Activated naive CD8-positive, alpha-beta T cell treated with anti-CD3 and anti-CD28 coated beads for 36 hours (primary cell): ENCODE results near the gene MYL11. TPM values are rescaled to one million over a fixed set of nuclear protein-coding genes. Genes with fewer than 3 reads are reported as not detected.
"Not testable (repeated sequence)": the region's sequence is repeated elsewhere in the genome, so short reads cannot be mapped to it uniquely, and the experiment has no call there.

Experiments
- DNase-seq: peaks from one replicate; pipeline ENCODE4 v3.0.0; 2021
- H3K27ac Mint-ChIP-seq: one replicate; pipeline ENCODE4 v1.8.0; 2022; ENCODE audit warnings: mild to moderate bottlenecking, moderate library complexity, mixed read lengths
- H3K27me3 Mint-ChIP-seq: one replicate; pipeline ENCODE4 v1.8.0; 2022; ENCODE audit warnings: mild to moderate bottlenecking, mixed read lengths
- H3K36me3 Mint-ChIP-seq: one replicate; pipeline ENCODE4 v1.8.0; 2021; ENCODE audit warnings: mild to moderate bottlenecking, mixed read lengths
- H3K4me1 Mint-ChIP-seq: one replicate; pipeline ENCODE4 v1.8.0; 2021; ENCODE audit warnings: mixed read lengths
- H3K4me3 Mint-ChIP-seq: one replicate; pipeline ENCODE4 v1.8.0; 2022; ENCODE audit warnings: mild to moderate bottlenecking, moderate library complexity, mixed read lengths
- H3K9me3 Mint-ChIP-seq: one replicate; pipeline ENCODE4 v1.8.0; 2022; ENCODE audit warnings: mixed read lengths
- total RNA-seq, 2 experiments: library from RNA; stranded (reverse); gene quantifications; one replicate each; pipeline ENCODE4 v1.2.3, GENCODE V29; 2021

MYL11 gene
- total RNA-seq, 2 experiments from 2014 or later, result 1.2 to 1.5 TPM

GRCh38 chr16:30395155-30395991 lies 20.8 kb downstream of the MYL11 start, which contains the start of gene ZNF48:
ZNF48 (plus strand) TSS chr16:30395420; CDS start chr16:30395795, 375 bp downstream.
- H3K4me1 Mint-ChIP-seq, result peaks cover 37% of the 10 kb centered on the region
- H3K27me3 Mint-ChIP-seq, result no peaks in the 10 kb centered on the region
- no peaks in the 10 kb centered on the region for H3K9me3 Mint-ChIP-seq
- DNase-seq, result peak; percentile 70
- H3K4me3 Mint-ChIP-seq, result peak within 1 kb of the TSS; percentile 94
- H3K27ac Mint-ChIP-seq, result peak within 1 kb of the TSS; percentile 88
- H3K36me3 Mint-ChIP-seq, result peaks cover 10% of the 10 kb centered on the region

GRCh38 chr16:30395992-30396585 lies 21.5 kb downstream of the MYL11 start:
- peaks cover 10% of the 10 kb centered on the region for H3K36me3 Mint-ChIP-seq
- peak overlapping the region; percentile 80 for H3K27ac Mint-ChIP-seq
- peaks cover 41% of the 10 kb centered on the region for H3K4me1 Mint-ChIP-seq
- DNase-seq, result no peak
- peak overlapping the region; percentile 90 for H3K4me3 Mint-ChIP-seq
- H3K9me3 Mint-ChIP-seq, result no peaks in the 10 kb centered on the region
- no peaks in the 10 kb centered on the region for H3K27me3 Mint-ChIP-seq

GRCh38 chr16:30396627-30397026 lies 22.0 kb downstream of the MYL11 start:
- H3K9me3 Mint-ChIP-seq, DNase-seq, H3K27ac Mint-ChIP-seq, H3K27me3 Mint-ChIP-seq: not testable (repeated sequence)
- peaks cover 10% of the 10 kb centered on the region for H3K36me3 Mint-ChIP-seq
- peaks cover 44% of the 10 kb centered on the region for H3K4me1 Mint-ChIP-seq
- peak overlapping the region; percentile 90 for H3K4me3 Mint-ChIP-seq

- H3K27me3 Mint-ChIP-seq, result no peaks in the 10 kb centered on the region
Observed at GRCh38 chr16:30397056-30397455, 22.5 kb downstream of the MYL11 start.

GRCh38 chr16:30397776-30398660 lies 23.4 kb downstream of the MYL11 start:
- Mint-ChIP-seq H3K4me3 (no peak overlapping the region), H3K27ac (no peak overlapping the region), H3K9me3 (no peaks in the 10 kb centered on the region), H3K4me1 (peaks cover 46% of the 10 kb centered on the region), H3K36me3 (peaks cover 10% of the 10 kb centered on the region), H3K27me3 (no peaks in the 10 kb centered on the region)
- DNase-seq, result no peak

More at GRCh38 chr16:30397056-30397455, 22.5 kb downstream of the MYL11 start:
- Mint-ChIP-seq H3K4me3 (peak overlapping the region; percentile 90), H3K36me3 (peaks cover 10% of the 10 kb centered on the region), H3K4me1 (peaks cover 46% of the 10 kb centered on the region), H3K27ac (no peak overlapping the region), H3K9me3 (no peaks in the 10 kb centered on the region)
- DNase-seq, result no peak

- H3K4me3 Mint-ChIP-seq, result peak overlapping the region; percentile 24
- no peaks in the 10 kb centered on the region for H3K27me3 Mint-ChIP-seq
- no peaks in the 10 kb centered on the region for H3K9me3 Mint-ChIP-seq
- DNase-seq, result no peak
- peaks cover 46% of the 10 kb centered on the region for H3K4me1 Mint-ChIP-seq
- no peak overlapping the region for H3K27ac Mint-ChIP-seq
- H3K36me3 Mint-ChIP-seq, result peaks cover 10% of the 10 kb centered on the region
Observed at GRCh38 chr16:30398661-30399434, 24.2 kb downstream of the MYL11 start.

- peak overlapping the region; percentile 85 for H3K4me3 Mint-ChIP-seq
- peak overlapping the region; percentile 90 for H3K27ac Mint-ChIP-seq
- peaks cover 40% of the 10 kb centered on the region for H3K4me1 Mint-ChIP-seq
- no peaks in the 10 kb centered on the region for H3K9me3 Mint-ChIP-seq
- DNase-seq, result no peak
- H3K27me3 Mint-ChIP-seq, result no peaks in the 10 kb centered on the region
- peaks cover 9% of the 10 kb centered on the region for H3K36me3 Mint-ChIP-seq
Observed at GRCh38 chr16:30399435-30400186, 25.0 kb downstream of the MYL11 start.

- H3K4me1 Mint-ChIP-seq, result peaks cover 37% of the 10 kb centered on the region
- H3K4me3 Mint-ChIP-seq, result peak overlapping the region; percentile 62
- H3K27me3 Mint-ChIP-seq, result peaks cover 3% of the 10 kb centered on the region
- no peak for DNase-seq
- no peaks in the 10 kb centered on the region for H3K9me3 Mint-ChIP-seq
- H3K27ac Mint-ChIP-seq, result no peak overlapping the region
- peaks cover 9% of the 10 kb centered on the region for H3K36me3 Mint-ChIP-seq
Observed at GRCh38 chr16:30401768-30402425, 27.3 kb downstream of the MYL11 start.

- H3K4me1 Mint-ChIP-seq, result peaks cover 25% of the 10 kb centered on the region
- H3K27ac Mint-ChIP-seq, result peak overlapping the region; percentile 99
- DNase-seq, result no peak
- peak overlapping the region; percentile 98 for H3K4me3 Mint-ChIP-seq
- peaks cover 3% of the 10 kb centered on the region for H3K27me3 Mint-ChIP-seq
- H3K36me3 Mint-ChIP-seq, result peaks cover 4% of the 10 kb centered on the region
- H3K9me3 Mint-ChIP-seq, result no peaks in the 10 kb centered on the region
Observed at GRCh38 chr16:30406795-30407101, 32.1 kb downstream of the MYL11 start.

GRCh38 chr16:30407102-30407803 lies 32.7 kb downstream of the MYL11 start, which contains the start of gene ZNF771:
ZNF771 (plus strand) TSS chr16:30407606; CDS start chr16:30408054, 448 bp downstream.
- peak within 1 kb of the TSS; percentile 98 for H3K4me3 Mint-ChIP-seq
- peaks cover 30% of the 10 kb centered on the region for H3K4me1 Mint-ChIP-seq
- H3K27me3 Mint-ChIP-seq, result peaks cover 3% of the 10 kb centered on the region
- H3K9me3 Mint-ChIP-seq, result no peaks in the 10 kb centered on the region
- peak; percentile 90 for DNase-seq
- peak within 1 kb of the TSS; percentile 99 for H3K27ac Mint-ChIP-seq
- H3K36me3 Mint-ChIP-seq, result peaks cover 6% of the 10 kb centered on the region

- Mint-ChIP-seq H3K36me3 (peaks cover 6% of the 10 kb centered on the region), H3K9me3 (no peaks in the 10 kb centered on the region), H3K4me1 (peaks cover 31% of the 10 kb centered on the region), H3K27ac (peak overlapping the region; percentile 80), H3K4me3 (peak overlapping the region; percentile 98), H3K27me3 (peaks cover 3% of the 10 kb centered on the region)
- no peak for DNase-seq
Observed at GRCh38 chr16:30407804-30408534, 33.4 kb downstream of the MYL11 start.
